Stimulated activated CD4-positive, alpha-beta T cell treated with anti-CD3 and anti-CD28 coated beads, Interleukin-4, amount 100 ng/mL, for 1 hour (primary cell): ENCODE results near the gene ZNF362.

ENCODE experiments used
- DNase-seq: peaks from one replicate; pipeline ENCODE4 v3.0.0-alpha.2; 2020

The ZNF362 gene

DNA sequence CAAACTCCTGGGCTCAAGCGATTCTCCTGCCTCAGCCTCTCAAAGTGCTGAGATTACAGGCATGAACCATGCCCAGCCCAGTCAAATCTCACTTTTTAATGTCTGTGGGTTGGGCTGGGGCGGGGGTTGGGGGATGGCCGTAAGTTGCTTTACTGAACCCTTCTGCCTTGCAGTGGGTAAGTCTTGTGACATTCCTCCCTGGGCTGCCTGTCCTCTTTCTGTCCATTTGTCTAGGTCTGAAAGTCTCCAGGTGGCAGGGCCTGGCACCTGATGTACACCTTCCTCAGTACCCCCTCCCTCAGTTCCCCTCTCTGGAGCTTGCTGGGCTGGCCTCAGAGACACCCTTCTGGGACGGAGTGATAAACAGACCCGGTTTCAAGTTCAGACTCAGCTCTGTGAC, 13.3 kb downstream of the ZNF362 start:
- DNase-seq = no peak

DNA sequence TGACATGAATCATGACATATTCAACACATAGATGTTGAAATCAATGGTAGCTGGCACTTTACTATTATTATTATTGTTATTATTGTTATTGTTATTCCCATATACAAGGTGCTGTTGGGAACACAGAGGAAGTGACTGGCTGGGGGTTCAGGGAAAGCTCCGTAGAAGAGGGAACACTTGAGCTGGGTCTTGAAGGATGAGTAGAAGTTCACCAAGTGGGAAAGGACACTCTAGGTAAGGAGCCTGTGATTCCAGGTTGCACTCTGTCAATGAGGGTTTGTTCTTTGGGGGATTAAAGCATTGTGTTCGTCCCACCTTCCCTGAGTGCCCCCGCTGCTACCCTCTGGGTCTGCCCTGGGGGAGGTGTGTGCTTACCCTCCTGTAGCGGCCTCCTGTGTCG, 14.1 kb downstream of the ZNF362 start:
- no peak for DNase-seq

DNA sequence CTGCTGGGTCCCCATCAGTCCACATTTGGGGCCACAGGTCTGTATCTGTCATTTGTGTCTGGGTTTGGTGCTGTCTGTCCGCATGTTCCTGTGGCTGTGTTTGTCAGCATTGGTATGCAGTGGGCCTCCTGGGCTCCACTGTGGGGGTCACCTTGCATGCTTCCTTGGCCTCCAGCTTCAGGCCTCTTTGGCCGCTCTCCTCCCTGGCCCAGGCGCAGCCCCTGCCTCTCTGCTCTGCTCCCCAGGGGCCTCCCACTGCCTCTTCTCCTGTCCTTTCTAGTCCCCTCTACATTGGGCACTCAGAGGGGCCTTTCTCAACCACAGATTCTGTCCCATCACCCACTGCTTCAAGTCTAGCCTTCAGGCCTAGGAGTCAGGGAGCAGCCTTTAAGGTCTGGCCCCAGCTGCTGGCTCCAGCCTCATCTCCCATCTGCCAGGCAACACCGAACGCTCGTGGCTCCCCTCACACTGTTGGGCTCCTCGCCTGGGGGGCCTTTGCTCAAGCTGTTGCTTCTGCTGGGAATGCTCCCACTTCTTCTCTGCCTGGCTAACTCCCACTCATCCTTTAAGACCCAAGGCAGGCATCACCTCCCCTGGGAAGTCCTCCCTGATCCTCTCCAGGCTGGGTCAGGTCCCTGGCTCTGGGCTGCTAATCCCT, 14.6 kb downstream of the ZNF362 start:
- no peak for DNase-seq

DNA sequence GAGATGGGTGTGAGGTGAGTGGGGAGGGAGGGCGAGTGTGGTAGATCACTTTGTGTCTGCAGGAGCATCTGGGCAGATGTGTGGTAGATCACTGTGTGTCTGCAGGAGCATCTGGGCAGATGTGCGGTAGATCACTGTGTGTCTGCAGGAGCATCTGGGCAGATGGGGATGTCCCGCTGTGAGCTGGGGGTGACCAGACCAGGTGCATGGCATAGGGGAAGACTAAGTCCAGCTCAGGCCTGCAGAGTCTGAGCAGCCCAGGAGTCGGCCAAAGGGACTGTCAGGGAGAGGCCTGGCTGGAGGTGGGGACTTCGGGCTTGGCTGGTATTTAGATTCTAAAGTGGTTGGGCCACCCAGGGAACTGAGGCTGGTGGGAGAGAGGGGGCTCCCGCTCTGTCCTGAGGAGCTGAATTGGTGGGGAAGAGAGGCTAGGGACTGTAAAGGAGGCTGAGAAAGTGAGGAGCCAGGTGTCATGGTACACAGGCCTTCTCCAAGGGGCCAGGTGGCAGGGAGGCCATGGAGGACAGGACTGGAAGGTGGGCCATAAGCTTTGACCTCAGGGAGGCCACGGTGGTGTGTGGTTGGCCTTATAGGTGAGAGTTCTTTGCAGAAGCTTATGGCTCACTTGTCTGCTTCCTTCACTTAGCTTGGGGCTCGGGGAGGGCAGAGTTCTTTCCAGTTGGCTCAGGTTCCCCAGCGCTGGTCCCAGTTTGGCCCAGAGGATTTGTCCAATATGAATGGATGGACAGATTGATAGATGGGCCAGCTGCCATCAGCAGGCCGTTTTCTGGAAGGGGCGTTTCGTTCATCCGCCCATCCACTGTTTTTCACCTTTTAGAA, 15.6 kb downstream of the ZNF362 start:
- no peak for DNase-seq

DNA sequence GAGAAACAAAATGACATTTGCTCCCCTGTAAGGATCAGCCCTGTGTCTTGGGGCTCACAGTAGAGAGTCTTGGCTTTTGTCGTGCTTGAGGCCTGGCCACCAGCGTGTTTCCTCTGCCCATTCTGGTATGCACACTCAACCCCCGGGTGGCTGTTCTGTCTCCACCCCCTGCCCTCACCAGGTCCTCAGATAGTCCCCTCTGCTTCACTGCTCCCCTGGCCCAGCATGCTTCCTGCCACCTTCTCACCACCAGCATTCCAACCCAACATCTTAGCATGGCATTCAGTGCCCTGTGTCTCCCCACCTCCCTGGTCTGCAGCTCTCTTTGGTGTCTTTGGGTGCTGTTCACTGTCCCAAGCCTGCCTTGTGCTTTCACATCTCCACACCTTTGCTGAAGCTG, 16.2 kb downstream of the ZNF362 start:
- DNase-seq = no peak

DNA sequence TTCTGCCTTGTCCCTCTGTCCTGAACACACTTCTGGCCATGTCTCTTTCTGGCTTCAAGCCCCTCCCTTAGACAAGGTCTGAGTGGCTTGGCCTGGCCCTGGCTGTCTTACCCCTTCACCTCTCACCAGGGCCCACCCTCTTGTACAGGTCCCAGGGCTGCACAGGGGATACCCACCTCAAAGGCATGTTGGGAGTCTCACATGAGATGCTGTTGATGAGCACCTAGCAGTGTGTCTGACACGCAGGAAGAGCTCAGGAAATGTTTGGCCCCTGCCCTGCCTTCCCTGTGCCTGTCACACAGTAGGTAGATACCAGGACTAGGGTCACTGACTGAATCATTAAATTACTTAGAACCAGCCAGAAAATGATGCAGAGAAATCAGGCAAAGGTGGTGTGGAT, 16.6 kb downstream of the ZNF362 start:
- no peak for DNase-seq

DNA sequence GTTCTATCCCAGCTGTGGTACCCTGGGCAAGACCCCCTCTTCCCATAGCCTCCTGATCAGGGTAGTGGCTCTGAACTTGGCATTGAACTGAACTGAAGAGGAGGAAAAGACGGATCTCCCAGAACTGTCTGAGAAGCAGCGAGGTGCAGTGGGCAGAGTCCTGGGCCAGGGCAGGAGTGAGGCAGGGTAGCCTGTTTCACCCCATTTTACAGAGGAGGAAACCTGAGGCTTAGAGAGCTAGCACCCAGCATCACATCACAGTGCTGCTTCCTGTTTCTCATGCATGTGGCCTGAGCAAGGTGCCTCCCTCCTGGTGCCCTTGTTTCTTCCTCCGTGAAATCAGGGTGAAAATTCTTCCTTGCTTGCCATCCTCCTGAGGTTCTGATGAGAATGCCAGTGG, 17.1 kb downstream of the ZNF362 start:
- no peak for DNase-seq

DNA sequence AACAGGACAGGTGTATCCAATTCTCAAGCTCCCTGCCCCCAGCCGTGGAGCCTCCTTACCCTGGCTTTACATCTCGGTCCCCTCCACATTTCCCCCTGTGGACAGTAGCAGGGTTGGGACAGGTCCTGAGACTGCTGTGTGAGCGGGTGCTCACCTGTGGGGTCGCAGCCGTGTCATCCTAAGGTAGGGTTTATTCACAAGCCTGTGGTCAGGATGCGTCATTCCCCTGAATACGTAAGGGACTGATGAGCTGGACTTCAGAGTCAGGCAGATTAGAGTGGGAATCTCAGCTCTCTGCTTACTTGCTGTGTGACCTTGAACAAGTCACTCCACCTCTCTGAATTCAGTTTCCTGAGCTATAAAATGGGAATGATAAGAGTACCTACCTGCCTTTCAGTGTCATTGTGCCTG, 17.7 kb downstream of the ZNF362 start:
- no peak for DNase-seq

DNA sequence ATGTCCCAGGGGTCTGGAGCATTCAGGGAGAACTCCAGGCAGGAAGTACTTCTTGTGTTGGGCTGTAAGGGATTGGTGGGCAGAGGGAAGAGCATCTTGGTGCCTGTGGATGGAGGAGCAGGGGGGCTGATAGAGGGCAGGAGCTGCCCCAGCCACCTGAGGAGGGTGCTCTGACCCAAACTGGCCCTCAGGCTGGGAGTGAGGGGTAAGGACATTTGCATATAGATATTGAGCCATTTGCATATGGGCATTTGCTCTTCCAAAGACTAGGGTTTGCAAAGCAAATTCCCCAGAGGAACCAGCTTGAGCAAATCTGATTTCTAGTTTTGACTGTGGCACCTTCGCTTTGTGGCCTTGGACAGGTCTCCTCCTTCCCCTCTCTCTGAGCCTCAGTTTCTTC, 18.2 kb downstream of the ZNF362 start:
- DNase-seq = no peak

DNA sequence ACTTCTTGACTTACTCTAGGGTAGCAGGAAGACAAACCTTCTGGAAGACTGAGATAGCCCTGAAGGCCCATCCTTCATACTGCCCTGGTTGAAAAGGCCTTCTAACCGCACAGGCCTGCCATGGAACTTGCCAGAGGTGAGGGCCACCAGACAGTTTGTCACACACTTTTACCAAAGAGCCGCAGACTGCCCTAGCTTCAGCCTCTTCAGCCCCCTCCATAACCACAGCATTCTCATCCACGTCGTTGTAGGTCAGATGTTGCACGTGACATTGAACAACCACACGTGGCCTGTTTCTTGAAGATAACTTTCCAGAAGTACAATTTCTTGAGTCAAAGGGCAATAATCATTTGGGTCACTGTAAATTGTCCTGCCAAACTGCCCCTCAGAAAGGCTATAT, 18.9 kb downstream of the ZNF362 start:
- DNase-seq = no peak

DNA sequence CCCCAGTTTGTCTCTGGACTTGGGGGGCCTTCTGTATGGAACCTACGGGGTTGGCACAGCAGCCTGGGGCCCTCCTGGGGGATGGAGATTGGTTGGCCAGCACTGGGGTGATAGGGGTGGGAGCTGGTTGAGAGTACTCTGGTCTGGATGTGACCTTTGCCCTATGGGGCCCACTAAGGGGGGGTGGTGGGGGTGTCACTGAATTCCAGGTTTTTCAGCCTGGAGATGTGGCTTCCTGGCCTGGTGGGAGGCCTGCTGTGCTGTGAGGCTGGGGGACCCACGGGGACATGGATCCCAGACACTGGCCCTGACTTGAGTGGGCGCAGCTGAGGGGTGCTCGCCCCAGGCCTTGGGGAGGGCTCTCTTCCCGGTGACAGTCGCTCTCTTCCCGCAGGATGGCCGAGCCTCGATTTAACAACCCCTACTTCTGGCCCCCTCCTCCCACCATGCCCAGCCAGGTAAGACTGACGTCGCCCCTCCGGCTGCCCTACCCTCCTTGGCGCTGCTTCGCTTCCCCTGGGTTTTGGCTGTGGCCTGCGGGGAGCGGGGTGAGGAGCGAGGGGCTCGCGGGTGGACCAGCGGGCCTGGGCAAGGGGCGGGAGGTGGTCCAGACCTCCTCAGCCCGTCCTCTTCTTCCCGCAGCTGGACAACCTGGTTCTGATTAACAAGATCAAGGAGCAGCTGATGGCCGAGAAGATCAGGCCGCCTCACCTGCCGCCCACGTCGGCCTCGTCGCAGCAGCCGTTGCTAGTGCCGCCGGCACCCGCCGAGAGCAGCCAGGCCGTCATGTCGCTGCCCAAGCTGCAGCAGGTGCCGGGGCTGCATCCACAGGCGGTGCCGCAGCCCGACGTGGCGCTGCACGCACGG, 19.6 kb downstream of the ZNF362 start:
- DNase-seq = no peak

DNA sequence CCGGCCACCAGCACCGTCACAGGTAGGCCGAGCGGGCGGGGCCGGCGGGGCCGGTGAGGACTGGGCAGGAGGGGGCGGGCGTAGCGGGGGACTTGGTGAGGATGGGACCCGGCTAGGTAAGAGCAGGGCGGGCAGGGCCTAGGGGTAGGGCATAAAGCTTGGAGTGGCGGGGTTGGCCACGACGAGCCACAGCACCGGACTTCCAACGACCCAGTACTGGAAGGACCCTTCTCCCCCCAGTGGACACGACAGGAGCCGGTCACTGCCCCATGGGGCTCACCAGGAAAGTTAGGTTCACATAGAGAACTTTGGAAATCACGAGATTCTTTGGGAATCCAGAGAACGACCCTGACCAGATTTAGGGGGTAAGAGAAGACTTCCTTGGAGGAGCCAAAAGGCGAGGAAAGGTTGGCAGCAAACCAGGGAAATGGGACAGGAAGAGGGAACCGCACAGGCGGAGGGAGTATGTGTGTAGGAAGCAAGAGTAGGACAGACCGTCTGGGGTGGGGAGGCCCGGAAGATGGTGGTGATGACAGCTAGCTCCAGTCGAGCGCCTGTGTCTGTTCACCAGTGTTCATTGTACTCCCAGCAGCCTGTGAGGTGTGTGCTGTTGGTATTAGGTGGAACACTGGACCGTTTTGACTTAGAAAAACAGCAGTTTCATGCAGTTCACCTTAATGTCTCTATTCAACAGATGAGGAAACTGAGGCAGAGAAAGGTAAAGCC, 20.4 kb downstream of the ZNF362 start:
- no peak for DNase-seq

DNA sequence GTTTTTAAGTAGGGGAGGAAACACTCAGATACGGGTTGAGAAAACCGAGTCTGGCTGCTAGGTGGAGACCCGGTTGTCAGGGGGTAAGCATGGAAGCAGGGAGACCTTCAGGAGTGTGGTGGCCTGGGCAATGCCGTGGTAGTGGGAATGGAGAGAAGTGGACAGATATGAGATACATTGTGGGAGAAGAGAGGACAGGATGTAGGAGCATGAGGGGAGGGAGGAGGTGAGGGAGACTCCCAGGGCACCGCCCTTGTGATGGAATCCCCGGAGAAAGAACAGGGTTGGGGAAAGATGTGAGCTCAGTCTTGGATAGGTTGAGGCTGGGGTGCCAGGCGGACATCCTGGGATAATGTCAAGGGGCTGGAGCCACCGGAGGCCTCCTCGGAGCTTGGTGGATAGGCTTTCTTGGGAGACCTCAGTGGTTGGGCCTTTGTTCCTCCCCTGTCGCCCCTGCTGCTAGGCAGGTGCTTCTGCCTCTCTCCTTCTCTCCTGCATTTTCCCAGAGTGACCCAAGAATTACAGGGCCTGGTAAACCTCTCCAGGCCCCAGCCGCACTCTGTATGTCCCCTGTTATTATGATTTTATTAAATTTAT, 21.3 kb downstream of the ZNF362 start:
- no peak for DNase-seq

DNA sequence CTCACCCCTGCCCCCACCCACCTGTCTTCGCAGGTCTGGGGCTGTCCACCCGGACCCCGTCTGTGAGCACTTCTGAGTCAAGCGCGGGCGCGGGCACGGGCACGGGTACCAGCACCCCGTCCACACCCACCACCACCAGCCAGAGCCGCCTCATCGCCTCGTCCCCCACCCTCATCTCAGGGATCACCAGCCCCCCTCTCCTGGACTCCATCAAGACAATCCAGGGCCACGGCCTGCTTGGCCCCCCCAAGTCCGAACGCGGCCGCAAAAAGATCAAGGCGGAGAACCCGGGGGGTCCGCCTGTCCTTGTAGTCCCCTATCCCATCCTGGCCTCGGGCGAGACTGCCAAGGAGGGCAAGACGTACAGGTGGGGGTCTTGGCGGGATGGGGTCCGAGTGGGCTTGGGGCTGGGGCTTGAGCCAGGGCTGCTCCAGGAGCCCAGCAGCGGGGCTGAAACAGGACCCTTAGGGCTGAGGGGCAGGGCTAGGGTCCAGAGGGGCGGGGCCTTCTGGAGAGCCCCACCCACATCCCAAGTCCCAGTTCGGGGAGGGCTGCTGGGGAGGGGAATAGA, 23.9 kb downstream of the ZNF362 start:
- no peak for DNase-seq

DNA sequence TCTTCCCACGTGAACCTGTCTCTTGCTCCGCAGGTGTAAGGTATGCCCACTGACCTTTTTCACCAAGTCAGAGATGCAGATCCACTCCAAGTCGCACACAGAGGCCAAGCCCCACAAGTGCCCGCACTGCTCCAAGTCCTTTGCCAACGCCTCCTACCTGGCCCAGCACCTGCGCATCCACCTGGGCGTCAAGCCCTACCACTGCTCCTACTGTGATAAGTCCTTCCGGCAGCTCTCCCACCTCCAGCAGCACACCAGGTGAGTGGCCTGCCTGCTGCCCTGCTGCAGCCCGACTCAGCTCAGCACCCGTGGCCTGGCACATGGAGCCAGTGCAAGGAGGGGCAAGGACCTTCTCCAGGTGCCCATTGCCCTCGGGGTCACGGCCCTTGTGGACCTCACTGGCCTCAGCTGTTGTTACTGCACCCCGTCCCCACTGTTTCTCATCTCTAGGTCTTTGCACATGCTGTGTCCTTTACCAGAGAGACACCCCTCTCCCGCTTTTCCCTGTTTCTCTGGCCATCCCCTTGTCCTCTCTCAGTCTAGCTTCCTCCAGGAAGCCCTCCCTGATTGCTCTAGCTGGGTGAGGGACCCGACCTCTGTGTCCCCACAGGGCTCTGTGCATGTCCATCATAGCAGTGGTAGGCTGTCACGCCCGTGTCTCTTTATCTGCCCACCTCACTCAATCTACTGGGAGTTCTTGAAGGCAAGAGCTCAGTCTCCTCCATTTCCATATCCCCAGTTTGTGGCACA, 25.4 kb downstream of the ZNF362 start:
- DNase-seq = no peak

DNA sequence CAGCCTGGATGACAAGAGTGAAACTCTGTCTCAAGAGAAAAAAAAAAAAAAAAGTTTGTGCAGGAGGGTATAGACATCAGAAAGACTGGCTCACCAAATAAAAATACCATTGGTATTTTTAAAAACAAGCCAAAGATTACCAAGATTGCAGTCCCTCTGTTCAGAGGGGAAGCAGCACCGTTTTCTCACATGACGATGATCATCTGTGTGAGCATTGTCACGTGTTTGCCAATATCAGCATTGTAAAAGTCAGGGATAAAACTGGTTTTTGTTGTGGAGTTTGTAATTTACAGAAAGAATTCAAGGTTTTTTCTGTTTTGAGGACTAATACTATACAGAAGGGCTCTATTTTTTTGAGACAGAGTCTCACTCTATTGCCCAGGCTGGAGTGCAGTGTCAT, 26.5 kb downstream of the ZNF362 start:
- DNase-seq = no peak

DNA sequence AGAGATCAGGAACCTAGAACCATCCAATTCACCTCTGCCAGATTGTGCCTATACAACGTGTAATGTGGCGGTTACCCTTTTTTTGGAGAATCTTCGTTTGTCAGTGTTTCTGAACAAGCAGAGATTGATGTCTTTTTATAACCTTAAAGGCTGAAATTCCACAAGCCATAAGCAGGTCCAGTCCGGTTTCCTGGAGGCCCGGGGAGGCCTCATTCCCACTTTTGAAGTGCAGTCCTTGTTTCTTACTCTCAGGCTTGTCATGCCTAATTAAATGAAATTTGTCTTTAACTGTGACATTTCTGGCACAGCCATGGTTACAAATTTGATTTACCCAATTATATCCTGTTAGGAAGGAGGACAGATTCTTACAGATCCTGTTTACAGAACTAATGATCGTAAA, 27.8 kb downstream of the ZNF362 start:
- DNase-seq = no peak

DNA sequence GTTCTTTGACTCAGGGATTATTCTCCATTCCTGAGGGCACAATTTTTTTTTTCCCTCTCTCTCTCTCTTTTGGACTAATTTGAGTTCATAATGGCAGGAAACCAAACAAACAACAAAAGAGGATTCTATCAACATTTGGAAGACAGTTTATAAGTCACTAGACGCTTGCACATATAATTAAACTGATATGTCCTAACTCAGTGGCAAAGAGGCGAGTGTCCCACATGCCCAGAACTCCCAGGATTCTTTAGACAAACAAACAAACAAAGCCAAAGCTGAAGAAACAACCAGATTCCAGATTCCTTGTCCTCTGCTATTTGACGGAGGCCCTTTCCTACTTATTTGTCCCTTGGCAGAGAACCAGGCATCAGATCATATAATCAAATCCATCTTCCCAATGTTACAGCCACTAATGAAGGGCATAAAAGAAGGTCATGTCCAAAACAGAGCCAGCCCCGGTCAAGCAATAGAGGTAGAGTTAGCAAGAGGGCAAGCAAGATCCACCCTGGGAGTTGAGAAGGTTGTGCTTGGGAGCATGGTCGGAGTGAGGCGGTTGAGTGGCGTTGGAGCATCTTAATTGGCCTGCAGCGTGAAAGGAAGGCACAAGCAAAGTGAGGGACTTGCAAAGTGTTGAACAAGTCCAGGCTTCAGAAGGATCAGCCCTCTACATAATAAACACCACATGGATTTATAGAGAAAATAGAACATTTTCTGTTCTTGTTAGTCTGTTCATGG, 30.3 kb downstream of the ZNF362 start:
- DNase-seq = no peak

DNA sequence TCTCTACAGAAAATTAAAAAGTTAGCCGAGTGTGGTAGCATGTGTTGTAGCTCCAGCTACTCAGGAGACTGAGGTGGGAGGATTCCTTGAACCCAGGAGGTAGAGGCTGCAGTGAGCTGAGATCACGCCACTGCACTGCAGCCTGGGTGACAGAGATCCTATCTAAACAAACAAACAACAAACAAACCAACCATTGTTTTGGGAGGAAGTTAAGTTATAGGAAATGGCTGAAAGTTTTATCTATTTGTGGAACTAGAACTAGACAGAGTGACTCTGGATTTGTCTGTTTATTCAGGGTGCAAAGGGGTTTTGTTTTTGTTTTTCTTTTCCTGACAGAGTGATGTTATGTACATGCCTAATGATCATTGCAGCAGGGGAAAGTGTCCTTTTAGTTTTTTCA, 31.0 kb downstream of the ZNF362 start:
- no peak for DNase-seq

DNA sequence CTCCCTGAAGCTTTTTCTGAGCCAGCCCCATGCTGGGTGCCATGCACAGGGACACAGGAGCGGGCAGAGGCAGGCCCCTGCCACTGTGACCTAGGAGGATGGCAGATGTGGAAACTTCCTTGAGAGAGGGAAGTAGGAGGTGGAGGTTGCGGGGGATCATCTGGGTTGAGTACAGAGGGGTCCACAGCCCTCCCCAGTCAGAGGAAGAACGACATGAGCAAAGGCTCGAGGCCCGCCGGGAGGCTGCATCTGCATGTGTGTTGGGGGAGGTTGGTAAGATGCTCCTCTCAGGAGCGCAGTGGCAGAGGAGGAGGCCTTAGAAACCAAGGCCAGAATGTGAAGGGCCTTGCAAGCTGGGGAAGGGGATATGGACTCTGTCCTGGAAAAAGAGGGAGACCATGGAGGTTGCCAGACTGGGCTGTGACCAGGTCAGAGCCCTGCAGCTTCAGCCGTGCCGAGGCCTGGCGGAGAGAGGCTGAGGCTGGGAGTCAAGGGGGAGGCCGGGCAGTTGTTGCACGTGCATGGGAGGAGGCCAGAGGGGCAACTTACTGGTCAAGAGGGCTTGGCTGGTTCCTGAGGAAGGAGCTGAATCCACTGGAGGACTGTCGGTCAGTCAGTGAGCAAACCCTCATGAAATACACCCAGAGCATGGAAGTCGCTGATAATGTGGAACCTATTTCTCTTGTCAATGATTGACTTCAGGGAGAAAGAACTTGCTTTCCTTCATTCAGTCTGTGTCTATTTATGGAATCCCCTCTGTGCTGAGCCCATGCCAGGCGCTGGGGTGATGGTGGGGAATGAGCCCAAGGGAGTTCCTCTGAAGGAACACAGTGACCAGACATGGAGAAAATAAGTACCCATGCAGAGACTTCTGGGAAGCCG, 32.9 kb downstream of the ZNF362 start:
- DNase-seq = no peak
